Fibroblast of the aortic adventitia (primary cell): Measurements from ENCODE around the gene ABLIM2. TPM values are rescaled to one million over a fixed set of nuclear protein-coding genes. Genes with fewer than 3 reads are reported as not detected.

ENCODE experiments used
- DNase-seq: peaks from one replicate; pipeline ENCODE4 v3.0.0-alpha.2; 2010; ENCODE audit warnings: low read depth
- H3K4me3 ChIP-seq: 2 replicates; pipeline ENCODE4 v1.5.1; 2011; ENCODE audit warnings: low read depth, mild to moderate bottlenecking, control low read depth, low read length, moderate library complexity
- total RNA-seq: library from RNA; depleted of rRNA; stranded (reverse); fragments of >200 nt; gene quantifications from 2 replicates; pipeline ENCODE4 v1.2.3, GENCODE V29; 2012; ENCODE audit warnings: low replicate concordance
- TF ChIP-seq, protein P1 (sequence below): IDR thresholded peaks from 2 replicates; pipeline ENCODE4 v1.5.1; 2011; ENCODE audit warnings: mild to moderate bottlenecking, low read length, control low read depth, inconsistent platforms; ENCODE audit not compliant: insufficient read depth

Gene ABLIM2
- total RNA-seq, 1 donor: under 0.01 TPM

DNA sequence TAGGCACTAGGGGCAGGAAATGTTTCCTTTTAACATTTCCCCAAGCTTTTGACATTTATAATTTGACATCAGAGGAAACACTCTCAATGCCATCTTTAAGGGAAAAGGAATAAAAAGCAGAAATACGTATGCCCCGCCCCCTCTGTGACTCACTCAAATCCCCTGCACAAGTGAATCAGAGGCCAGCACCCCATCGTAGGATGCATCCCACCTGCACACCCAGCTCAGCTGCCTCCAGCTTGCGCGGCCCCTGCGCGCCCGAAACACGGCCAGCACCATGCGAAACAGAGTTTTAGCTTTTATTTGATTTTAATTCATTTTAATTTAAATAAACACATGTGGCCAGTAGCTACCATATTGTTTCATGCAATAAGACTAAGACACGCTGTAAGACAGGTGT lies 29.5 kb downstream of the ABLIM2 start:
- H3K4me3 ChIP-seq: no peak overlapping the region
- DNase-seq: no peak
- TF ChIP-seq, protein P1, sequence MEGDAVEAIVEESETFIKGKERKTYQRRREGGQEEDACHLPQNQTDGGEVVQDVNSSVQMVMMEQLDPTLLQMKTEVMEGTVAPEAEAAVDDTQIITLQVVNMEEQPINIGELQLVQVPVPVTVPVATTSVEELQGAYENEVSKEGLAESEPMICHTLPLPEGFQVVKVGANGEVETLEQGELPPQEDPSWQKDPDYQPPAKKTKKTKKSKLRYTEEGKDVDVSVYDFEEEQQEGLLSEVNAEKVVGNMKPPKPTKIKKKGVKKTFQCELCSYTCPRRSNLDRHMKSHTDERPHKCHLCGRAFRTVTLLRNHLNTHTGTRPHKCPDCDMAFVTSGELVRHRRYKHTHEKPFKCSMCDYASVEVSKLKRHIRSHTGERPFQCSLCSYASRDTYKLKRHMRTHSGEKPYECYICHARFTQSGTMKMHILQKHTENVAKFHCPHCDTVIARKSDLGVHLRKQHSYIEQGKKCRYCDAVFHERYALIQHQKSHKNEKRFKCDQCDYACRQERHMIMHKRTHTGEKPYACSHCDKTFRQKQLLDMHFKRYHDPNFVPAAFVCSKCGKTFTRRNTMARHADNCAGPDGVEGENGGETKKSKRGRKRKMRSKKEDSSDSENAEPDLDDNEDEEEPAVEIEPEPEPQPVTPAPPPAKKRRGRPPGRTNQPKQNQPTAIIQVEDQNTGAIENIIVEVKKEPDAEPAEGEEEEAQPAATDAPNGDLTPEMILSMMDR: no peak

DNA sequence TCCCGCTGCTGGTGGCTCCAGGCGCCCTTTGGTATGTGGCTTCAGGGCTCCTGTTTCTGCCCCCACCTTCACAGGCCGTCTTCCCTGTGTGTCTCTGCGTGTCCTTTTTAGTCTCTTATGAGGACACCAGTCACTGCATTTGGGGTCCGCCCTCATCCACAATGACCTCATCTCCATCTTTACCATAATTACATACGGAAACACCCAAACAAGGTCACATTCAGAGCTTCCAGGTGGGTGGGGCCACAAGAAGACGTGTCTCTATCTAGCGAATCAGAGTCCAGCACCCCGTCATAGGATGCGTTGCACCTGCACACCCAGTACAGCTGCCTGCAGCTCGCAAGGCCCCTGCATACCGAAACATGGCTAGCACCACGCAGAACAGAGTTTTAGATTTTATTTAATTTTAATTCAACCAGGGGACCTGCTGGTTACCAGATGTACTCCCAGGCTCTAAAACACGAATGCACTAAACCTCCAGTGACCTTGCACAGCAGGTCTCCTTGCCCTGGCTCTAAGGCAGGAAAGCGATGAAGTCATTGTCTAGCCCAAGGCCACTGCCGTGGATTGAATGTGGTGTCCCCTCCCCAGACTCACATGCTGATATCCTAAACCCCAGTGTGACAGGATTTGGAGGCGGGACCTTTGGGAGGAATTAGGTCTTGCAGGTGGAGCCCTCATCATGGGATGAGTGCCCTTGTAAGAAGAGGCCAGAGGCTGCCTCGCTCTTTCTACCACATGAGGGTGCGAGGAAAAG lies 30.3 kb downstream of the ABLIM2 start:
- H3K4me3 ChIP-seq: no peak overlapping the region
- DNase-seq: no peak
- TF ChIP-seq, protein P1: no peak

DNA sequence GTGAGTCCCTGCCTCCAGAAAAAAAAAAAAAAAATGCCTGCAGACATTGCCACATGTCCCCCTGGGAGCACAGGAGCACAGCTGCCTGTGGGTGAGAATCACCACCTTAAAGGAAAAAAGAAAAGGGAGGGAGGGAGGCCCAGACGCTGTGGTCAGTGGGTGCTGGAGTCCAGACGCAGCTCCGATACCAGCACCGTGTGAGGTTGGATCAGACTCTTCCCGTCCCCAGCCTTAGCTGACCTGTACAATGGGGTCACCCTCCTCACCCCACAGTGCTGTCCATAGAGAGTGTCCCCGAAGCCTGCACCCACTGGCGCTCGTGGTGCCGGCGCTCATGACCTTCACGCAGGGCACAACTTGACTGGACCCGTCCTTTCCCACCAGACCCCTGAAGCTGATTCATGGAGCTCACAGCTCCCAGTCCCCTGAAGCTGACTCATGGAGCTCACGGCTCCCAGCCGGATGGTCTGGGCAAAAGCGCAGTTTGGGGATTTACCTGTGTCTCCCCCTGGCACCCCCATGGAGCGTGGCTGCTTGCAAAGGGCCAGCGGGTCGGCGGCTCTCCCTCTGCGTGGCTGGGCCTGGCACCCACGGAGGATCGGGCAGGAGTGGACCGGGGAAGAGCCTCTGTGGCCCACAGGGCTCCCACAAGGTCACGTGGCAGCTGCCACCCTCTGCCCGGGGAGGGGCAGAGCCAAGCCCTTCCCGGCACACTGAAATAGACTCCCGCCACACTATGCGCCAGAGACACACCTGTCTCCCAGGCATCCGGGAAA lies 31.4 kb downstream of the ABLIM2 start:
- no peak for DNase-seq
- no peak overlapping the region for H3K4me3 ChIP-seq
- TF ChIP-seq, protein P1: no peak

DNA sequence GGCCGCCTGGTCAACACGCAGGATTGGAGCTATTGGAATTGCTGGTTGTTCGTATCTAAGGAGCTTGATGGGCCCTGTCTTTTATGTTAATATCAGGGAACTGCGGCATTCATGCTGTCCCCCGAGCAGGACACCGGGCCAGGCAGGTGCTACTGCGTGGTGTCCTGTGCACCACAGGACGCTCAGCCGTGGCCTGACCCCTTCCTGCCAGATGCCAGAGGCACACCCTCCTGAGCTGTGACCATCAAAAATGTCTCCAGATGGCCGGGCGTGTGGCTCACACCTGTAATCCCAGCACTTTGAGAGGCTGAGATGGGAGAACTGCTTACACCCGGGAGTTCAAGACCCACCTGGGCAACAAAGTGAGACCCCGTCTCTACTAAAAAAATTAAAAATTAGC lies 32.1 kb downstream of the ABLIM2 start:
- TF ChIP-seq, protein P1: no peak
- DNase-seq: no peak
- no peak overlapping the region for H3K4me3 ChIP-seq

GRCh38 chr4:8125526-8126056 lies 33.0 kb downstream of the ABLIM2 start:
- no peak for DNase-seq
- TF ChIP-seq, protein P1: no peak

DNA sequence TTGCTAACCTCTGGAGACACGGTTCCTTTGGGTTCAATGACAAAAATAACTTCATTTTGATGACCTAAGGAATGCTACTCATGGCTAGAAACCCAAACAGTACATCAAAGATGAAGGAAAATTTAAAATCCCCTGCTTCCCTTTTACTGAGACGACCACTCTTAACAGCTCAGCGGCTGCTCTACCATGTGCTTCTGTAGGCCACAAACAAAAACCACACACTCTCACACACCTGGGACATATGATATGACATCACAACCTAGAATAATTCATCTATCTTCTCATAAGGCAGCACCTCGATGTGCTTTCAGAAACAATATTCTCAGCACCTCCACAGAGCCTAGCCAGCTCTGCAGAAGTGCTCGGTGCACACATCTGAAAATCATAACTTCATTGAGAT lies 34.7 kb downstream of the ABLIM2 start:
- TF ChIP-seq, protein P1: no peak
- no peak overlapping the region for H3K4me3 ChIP-seq
- no peak for DNase-seq

More at GRCh38 chr4:8125526-8126056, 33.0 kb downstream of the ABLIM2 start:
- no peak overlapping the region for H3K4me3 ChIP-seq
